ENCODE results near the gene JAKMIP1. TPM values are rescaled to one million over a fixed set of nuclear protein-coding genes. Genes with fewer than 3 reads are reported as not detected.
A peak's percentile ranks its signal among the peaks of the same experiment; 100 is the strongest.

JAKMIP1 gene
- total and polyA plus RNA-seq, 2 of the 13 experiments (the other 11 are each of a cell fraction or from before 2014, with no cell fraction given) = not detected

- no peak for TF ChIP-seq GLMP (CRISPR knock-in tag; IDR thresholded peaks at IDR 0.05; ENCODE audit: borderline replicate concordance)
- TF ChIP-seq TFAP4 (IDR thresholded peaks at IDR 0.05; ENCODE audit: borderline replicate concordance, low read depth) = 0 out of 2 replicates have a peak, but pooled peaks have one; percentile 14
- no peak for TF ChIP-seq ZSCAN12 (CRISPR knock-in tag; IDR thresholded peaks at IDR 0.05)
- TF ChIP-seq ZNF343 (CRISPR knock-in tag; IDR thresholded peaks at IDR 0.05) = no peak
- TF ChIP-seq ZNF577 (CRISPR knock-in tag; IDR thresholded peaks at IDR 0.05; ENCODE audit: borderline replicate concordance, low read depth) = no peak
- TF ChIP-seq ZNF790 (CRISPR knock-in tag; IDR thresholded peaks at IDR 0.05; ENCODE audit: borderline replicate concordance) = no peak
- TF ChIP-seq SOX5 (CRISPR knock-in tag; IDR thresholded peaks at IDR 0.05; ENCODE audit: borderline replicate concordance) = peak; percentile 89
- TF ChIP-seq ZNF484 (CRISPR knock-in tag; IDR thresholded peaks at IDR 0.05; ENCODE audit: borderline replicate concordance, low read depth) = no peak
- TF ChIP-seq ZNF263 (CRISPR knock-in tag; IDR thresholded peaks at IDR 0.05) = no peak
- TF ChIP-seq ARID5B (CRISPR knock-in tag; IDR thresholded peaks at IDR 0.05) = peak; percentile 34; the same call in 1 of the 2 replicates
- TF ChIP-seq ATF4 (CRISPR knock-in tag; IDR thresholded peaks at IDR 0.05) = no peak
- peak; percentile 81 for TF ChIP-seq ZSCAN25 (CRISPR knock-in tag; IDR thresholded peaks at IDR 0.05)
- no peak for TF ChIP-seq MED1 (CRISPR knock-in tag; IDR thresholded peaks at IDR 0.05)
- no peak for TF ChIP-seq ZNF850 (CRISPR knock-in tag; conservative IDR thresholded peaks at IDR 0.05)
- peak; percentile 83 for TF ChIP-seq MNT (IDR thresholded peaks at IDR 0.05)
Observed at GRCh38 chr4:6128221-6128850, 72.0 kb downstream of the JAKMIP1 start (continued).
